GM19438 (cell line): ENCODE results near the gene TTC17.

Source experiments
- ATAC-seq: cut with Tn5 transposase; IDR thresholded peaks from one replicate; pipeline ENCODE4 v1.9.1; 2021; ENCODE audit warnings: low read depth; ENCODE audit not compliant: unreplicated experiment

The TTC17 gene

DNA sequence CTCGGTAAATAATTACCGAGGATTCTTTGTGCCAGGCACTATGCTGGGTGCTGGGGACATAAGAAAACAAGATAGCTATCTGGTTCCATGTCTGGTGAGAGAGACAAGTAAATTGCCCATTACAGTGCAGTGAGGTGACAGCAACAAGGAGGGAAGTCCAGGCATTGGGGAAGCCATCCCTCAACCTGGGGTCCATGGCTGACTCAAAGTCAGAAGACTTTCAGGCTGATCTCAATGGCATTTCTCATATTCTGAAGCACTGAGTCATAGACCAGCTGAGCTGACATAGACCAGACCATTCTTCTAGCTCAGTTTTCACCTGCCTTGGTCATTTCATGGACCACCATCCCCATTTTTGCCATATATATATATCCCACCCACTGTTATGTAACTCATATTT is 158.8 kb downstream of the TTC17 start:
- no peak for ATAC-seq

DNA sequence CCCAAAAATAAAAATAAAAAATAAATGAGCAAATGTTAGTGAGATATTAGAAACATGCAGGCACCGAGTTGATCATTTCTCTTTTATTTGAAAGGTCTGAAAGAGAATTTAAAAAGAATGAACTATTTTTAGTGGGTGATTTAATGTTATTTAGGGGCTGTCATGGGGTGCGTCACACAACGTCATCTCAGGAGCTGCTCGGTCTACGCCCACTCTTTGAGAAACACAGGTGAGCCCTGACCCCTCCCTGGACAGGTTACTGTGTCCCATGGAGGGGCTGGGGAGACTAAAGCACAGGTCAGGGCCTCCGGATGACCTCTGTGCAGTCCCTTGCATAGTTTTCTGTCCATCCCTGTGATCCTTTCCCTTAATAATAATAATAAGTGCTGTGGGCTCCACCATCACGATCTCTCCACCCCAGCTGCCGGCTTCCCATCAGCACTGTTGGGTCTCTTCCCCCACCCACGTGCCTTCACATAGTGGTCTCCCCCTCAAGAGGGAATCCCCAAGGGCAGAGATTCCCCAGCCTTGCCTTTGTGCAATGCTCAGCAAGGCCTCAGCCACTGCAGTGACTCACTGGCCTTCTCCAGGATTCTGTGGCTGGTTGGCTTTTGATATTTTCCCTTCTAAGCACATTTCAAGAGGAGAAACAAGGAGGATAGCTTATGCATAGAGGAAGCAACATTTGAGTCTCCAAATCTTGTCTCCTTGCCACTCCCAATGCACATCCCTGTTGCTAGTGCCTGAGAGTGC is 159.9 kb downstream of the TTC17 start:
- no peak for ATAC-seq

DNA sequence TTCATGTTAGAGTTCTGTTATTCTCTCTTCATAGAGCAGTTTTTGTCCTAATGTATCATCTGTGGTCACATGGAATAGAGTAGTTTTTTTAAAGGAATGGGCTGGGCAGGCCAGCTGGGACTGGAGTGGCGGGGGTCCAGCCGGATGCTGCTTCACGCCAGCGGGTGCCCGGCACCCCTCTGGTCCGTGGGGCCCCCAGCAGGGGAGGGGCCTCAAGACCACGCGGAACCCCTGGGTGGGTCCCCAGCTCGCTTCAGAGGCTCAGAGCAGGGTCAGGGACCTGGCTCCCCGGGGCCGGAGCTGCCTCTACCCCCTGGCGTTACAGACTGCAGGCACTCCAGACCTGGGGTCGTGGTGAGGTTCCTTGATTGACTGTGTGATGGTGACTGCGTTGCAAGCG is 162.8 kb downstream of the TTC17 start:
- ATAC-seq: no peak

- no peak for ATAC-seq
Observed at GRCh38 chr11:43523632-43524031, 164.9 kb downstream of the TTC17 start.

- no peak for ATAC-seq
Observed at GRCh38 chr11:43532041-43532440, 173.3 kb downstream of the TTC17 start.

- ATAC-seq: no peak
Observed at GRCh38 chr11:43537833-43538615, 179.3 kb downstream of the TTC17 start.

DNA sequence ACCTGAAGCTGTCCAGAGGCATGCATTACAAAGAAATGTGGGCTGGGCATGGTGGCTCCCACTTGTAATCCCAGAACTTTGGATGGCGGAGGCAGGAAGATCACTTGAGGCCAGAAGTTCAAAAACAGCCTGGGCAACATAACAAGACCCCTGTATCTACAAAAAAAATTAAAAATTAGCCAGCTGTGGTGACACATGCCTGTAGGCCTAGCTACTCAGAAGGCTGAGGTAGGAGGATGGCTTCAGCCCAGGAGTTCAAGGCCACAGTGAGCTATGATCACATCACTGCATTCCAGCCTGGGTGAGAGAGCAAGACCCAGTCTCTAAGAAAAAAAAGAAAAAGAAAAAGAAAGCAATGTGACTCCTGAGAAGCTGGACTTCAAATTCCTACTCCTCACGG is 183.3 kb downstream of the TTC17 start:
- no peak for ATAC-seq

DNA sequence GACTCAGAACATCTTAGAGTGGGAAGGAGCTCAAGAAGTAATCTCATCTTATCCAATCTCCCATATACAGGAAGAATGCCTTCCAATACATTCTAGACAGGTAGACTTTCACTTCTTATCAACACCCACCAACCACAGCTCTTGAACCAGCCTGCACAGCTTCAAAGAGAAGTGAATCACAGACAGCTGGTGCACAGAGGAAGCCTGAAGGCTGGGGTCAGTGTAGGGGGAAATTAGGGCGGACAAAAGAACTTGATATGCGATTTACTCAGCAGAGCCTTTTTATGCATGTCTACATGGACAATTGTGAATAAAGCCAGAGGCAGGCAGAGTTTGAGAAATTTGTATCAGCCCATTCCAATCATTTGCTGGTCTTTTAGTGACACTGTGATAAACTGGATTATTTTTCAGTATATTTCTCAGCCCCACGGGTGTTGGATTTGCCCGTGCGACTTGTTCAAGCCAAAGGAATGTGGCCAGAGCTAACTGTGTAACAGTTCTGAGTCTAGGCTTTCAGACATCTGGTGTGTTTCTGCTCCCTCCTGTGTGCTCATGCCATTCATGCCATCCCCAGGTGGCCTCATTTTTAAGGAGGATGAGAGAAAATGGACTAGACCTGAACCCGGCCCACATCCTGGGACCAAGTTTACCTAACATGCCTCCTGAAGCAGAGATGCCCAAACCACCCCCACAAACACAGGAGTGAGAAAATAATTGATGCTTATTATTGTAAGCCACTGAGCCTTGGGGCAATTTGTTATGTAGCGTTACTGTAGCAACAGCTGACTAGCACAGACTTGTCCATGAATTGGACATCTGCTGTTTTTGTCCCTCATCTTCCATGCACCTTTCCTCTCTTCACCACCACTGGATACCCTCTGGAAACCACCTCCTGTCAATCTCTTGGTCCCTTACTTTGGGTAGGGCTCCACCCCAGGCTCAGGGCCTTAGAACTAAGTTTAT is 184.3 kb downstream of the TTC17 start:
- no peak for ATAC-seq
